Renal cortical epithelial cell (primary cell): Measurements from ENCODE around the gene TCEANC2. TPM values are rescaled to one million over a fixed set of nuclear protein-coding genes. Genes with fewer than 3 reads are reported as not detected.
"Not testable (repeated sequence)": the region's sequence is repeated elsewhere in the genome, so short reads cannot be mapped to it uniquely, and the experiment has no call there.

ENCODE experiments used
- DNase-seq: peaks from one replicate; pipeline ENCODE4 v3.0.0-alpha.2; 2011; ENCODE audit warnings: low read depth
- total RNA-seq: library from RNA; depleted of rRNA; stranded (reverse); fragments of >200 nt; gene quantifications from 2 replicates; pipeline ENCODE4 v1.2.3, GENCODE V29; 2014

TCEANC2 gene
- total RNA-seq, 1 donor from 2014 or later: 5.3 TPM

- DNase-seq: no peak
Measured at GRCh38 chr1:54086754-54087153, 33.3 kb downstream of the TCEANC2 start.

- no peak for DNase-seq
Measured at GRCh38 chr1:54088385-54088784, 35.0 kb downstream of the TCEANC2 start.

- no peak for DNase-seq
Measured at GRCh38 chr1:54091666-54092065, 38.3 kb downstream of the TCEANC2 start.

GRCh38 chr1:54094001-54094729 lies 40.8 kb downstream of the TCEANC2 start:
- no peak for DNase-seq

GRCh38 chr1:54094730-54095105 lies 41.3 kb downstream of the TCEANC2 start:
- DNase-seq: not testable (repeated sequence)

GRCh38 chr1:54095546-54096226 lies 42.3 kb downstream of the TCEANC2 start:
- no peak for DNase-seq

GRCh38 chr1:54096227-54096876 lies 42.9 kb downstream of the TCEANC2 start:
- no peak for DNase-seq

GRCh38 chr1:54096877-54097240 lies 43.5 kb downstream of the TCEANC2 start:
- no peak for DNase-seq

- DNase-seq: no peak
Measured at GRCh38 chr1:54099061-54099610, 45.7 kb downstream of the TCEANC2 start.

GRCh38 chr1:54100500-54100899 lies 47.1 kb downstream of the TCEANC2 start:
- DNase-seq: no peak

GRCh38 chr1:54103414-54103813 lies 50.0 kb downstream of the TCEANC2 start:
- DNase-seq: no peak

GRCh38 chr1:54104613-54105012 lies 51.2 kb downstream of the TCEANC2 start:
- not testable (repeated sequence) for DNase-seq

GRCh38 chr1:54105080-54105479 lies 51.7 kb downstream of the TCEANC2 start:
- no peak for DNase-seq

- no peak for DNase-seq
Measured at GRCh38 chr1:54105736-54106269, 52.4 kb downstream of the TCEANC2 start.

GRCh38 chr1:54107131-54107530 lies 53.7 kb downstream of the TCEANC2 start:
- DNase-seq: no peak

- DNase-seq: no peak
Measured at GRCh38 chr1:54108156-54108555, 54.7 kb downstream of the TCEANC2 start.

GRCh38 chr1:54109129-54110090 lies 56.0 kb downstream of the TCEANC2 start:
- DNase-seq: no peak

GRCh38 chr1:54110996-54111395 lies 57.6 kb downstream of the TCEANC2 start:
- no peak for DNase-seq

- DNase-seq: no peak
Measured at GRCh38 chr1:54111624-54112023, 58.2 kb downstream of the TCEANC2 start.

- DNase-seq: no peak
Measured at GRCh38 chr1:54112027-54112426, 58.6 kb downstream of the TCEANC2 start.

- DNase-seq: no peak
Measured at GRCh38 chr1:54112705-54113368, 59.4 kb downstream of the TCEANC2 start.
